ENCODE results near the gene SUN2.

- TF ChIP-seq CTCF (IDR thresholded peaks at IDR 0.05; ENCODE audit: low read depth, low read length) (no peak), EZH2phosphoT487 (IDR thresholded peaks at IDR 0.05; ENCODE audit: low read depth) (no peak)
These were observed 10.8 kb downstream of the SUN2 start for GRCh38 chr22:38744981-38745380.
